WTC11 (cell line): ENCODE data around the gene SOWAHB.

ENCODE experiments used
- CREB1 ChIP-seq: sonication (generic); formaldehyde crosslinking; IDR thresholded peaks from 2 replicates; pipeline ENCODE4 v1.8.0; 2023; ENCODE audit warnings: mild to moderate bottlenecking, missing genetic modification reagents
- CTCF ChIP-seq: fragments of 200-600 bp; IDR thresholded peaks from 2 replicates; pipeline ENCODE4 v1.8.0; 2022; ENCODE audit warnings: antibody characterized with exemption
- JUN ChIP-seq: sonication (generic); formaldehyde crosslinking; IDR thresholded peaks from 2 replicates; pipeline ENCODE4 v1.8.0; 2023; ENCODE audit warnings: mild to moderate bottlenecking, missing genetic modification reagents
- TCF7 ChIP-seq: sonication (generic); formaldehyde crosslinking; IDR thresholded peaks from 2 replicates; pipeline ENCODE4 v1.8.0; 2022; ENCODE audit warnings: mild to moderate bottlenecking, low read depth, missing genetic modification reagents, moderate library complexity
- TP53 ChIP-seq: sonication (generic); formaldehyde crosslinking; IDR thresholded peaks from 2 replicates; pipeline ENCODE4 v1.8.1; 2023; ENCODE audit warnings: mild to moderate bottlenecking, missing genetic modification reagents
- USF2 ChIP-seq: sonication (generic); formaldehyde crosslinking; IDR thresholded peaks from 2 replicates; pipeline ENCODE4 v1.8.1; 2023; ENCODE audit warnings: mild to moderate bottlenecking, missing genetic modification reagents, moderate library complexity
- ZNF121 ChIP-seq: sonication (generic); formaldehyde crosslinking; IDR thresholded peaks from 2 replicates; pipeline ENCODE4 v1.8.0; 2023; ENCODE audit warnings: missing genetic modification reagents

- no peak for TF ChIP-seq CTCF
- TF ChIP-seq ZNF121 (CRISPR knock-in tag), result no peak
- TF ChIP-seq JUN (CRISPR knock-in tag), result no peak
- TF ChIP-seq CREB1 (CRISPR knock-in tag), result no peak
- no peak for TF ChIP-seq USF2 (CRISPR knock-in tag)
- no peak for TF ChIP-seq TCF7 (CRISPR knock-in tag)
- TF ChIP-seq TP53 (CRISPR knock-in tag), result no peak
Observed at GRCh38 chr4:76939184-76939583, 41.2 kb upstream of the SOWAHB start.
